Psoas muscle (tissue), 8 donors: ENCODE data around the gene P4HA2. TPM values are rescaled to one million over a fixed set of nuclear protein-coding genes. Genes with fewer than 3 reads are reported as not detected.

ENCODE experiments used
- ATAC-seq, 4 donors: fragments of 200-7000 bp; cut with Tn5 transposase; one replicate each; pipeline ENCODE4 v1.9.1; 2020; ENCODE audit warnings: moderate library complexity in 3 of 4, mild to moderate bottlenecking in 2 of 4
- DNase-seq, 2 donors: peaks; one replicate each; pipeline ENCODE4 v3.0.0-alpha.2; 2020
- H3K27ac ChIP-seq: fragments of 200-600 bp; one replicate; pipeline ENCODE4 v1.8.0; 2022
- H3K27me3 ChIP-seq, 3 donors: fragments of 200-600 bp in 1 of 3; one replicate each; pipeline versions ENCODE4 v1.6.1 to v1.8.0; 2013 to 2022; ENCODE audit warnings: low read length in 2 of 3, mild to moderate bottlenecking in 2 of 3, moderate library complexity in 1 of 3; ENCODE audit not compliant: insufficient read depth in 3 of 3
- H3K36me3 ChIP-seq, 2 donors: fragments of 200-600 bp in 1 of 2; one replicate each; pipeline versions ENCODE4 v1.6.1 to v1.8.0; 2013 to 2022; ENCODE audit warnings: low read depth in 1 of 2, mild to moderate bottlenecking in 1 of 2, moderate library complexity in 1 of 2; ENCODE audit not compliant: insufficient read depth in 1 of 2
- H3K4me1 ChIP-seq: fragments of 200-600 bp; one replicate; pipeline ENCODE4 v1.8.0; 2022
- H3K4me3 ChIP-seq: fragments of 200-600 bp; one replicate; pipeline ENCODE4 v1.8.0; 2022; ENCODE audit warnings: mild to moderate bottlenecking
- H3K9me3 ChIP-seq: fragments of 200-600 bp; one replicate; pipeline ENCODE4 v1.8.0; 2022
- WGBS, 3 donors: extraction: QIAGEN DNeasy Blood & Tissue Kit; methylation state at CpG; one replicate each; pipeline versions ENCODE4 v1.1.6 to v1.1.7; 2013; 5-methylcytosine and 5-hydroxymethylcytosine counted together
- intact Hi-C, 2 donors: fragments of 100-400 bp; cut with DNase I; formaldehyde crosslinking; loops; one replicate each; pipeline versions ENCODE4 v1.11.0 to v1.14.2; 2022
- polyA plus RNA-seq, 3 donors: library from polyadenylated mRNA; stranded (reverse); fragments of 200-250 nt; gene quantifications; one replicate each; pipeline ENCODE4 v1.2.3, GENCODE V29; 2013
- total RNA-seq, 4 donors: library from RNA; stranded (reverse); fragmentation: NEBNext Ultra II Directional in 2 of 4; extraction: Animal tissue kit (Norgen Biotek cat#: 25700) in 2 of 4; gene quantifications; one replicate each; pipeline versions ENCODE4 v1.2.1 to v1.2.4, GENCODE V29; 2021 to 2023
- TF ChIP-seq, protein P1 (sequence below): fragments of 200-600 bp; IDR thresholded peaks from one replicate; pipeline ENCODE4 v1.8.0; 2022; ENCODE audit warnings: antibody characterized with exemption
- donor health status: healthy with polysubstance abuse.
- donor health status: DM: no; HTN: no; CAD: no; lungs with moderate emphysema.
- donor health status: Bipolar disorder and iron deficiency.
- donor health status: healthy.
- donor health status: DM: yes; HTN: yes; CAD: no.
- donor health status: DM: no; HTN: no; CAD: no.
- donor health status: DM: no; HTN: no; CAD: no.
- donor health status: DM: yes; HTN: yes; CAD: no.

Gene P4HA2
- total and polyA plus RNA-seq, 7 donors: 10.2 to 21.6 (median 13.7) TPM

DNA sequence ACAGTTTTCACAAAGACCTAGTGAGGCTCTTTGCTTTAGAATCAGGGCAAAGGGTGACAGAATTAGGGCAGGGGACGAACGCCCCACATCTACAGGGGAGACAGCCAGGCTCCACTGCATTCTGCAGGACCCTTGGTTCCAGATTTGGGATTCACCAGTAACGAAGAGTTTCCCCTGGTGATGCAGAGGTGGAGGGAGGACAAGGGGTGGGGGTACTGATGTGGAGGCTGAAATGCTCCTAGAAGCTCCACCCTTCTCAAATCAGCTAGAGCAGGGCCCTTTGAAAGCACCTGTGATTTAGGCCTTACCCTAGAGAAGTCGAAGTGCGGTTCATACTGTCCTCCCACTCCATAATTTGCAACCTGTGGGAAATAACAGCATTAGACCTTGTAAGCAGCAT lies 29.1 kb downstream of the P4HA2 start:
- DNase-seq (no peak), ATAC-seq (no peak)
- peaks cover 2 to 82% of the 10 kb centered on the region in 2 donors for H3K36me3 ChIP-seq
- H3K27me3 ChIP-seq: no peaks in the 10 kb centered on the region
- whole genome bisulfite sequencing, 3 donors: 95 to 97% (median 96%) methylated on average over 5 of the region's 5 CpGs
- H3K27ac ChIP-seq: no peak overlapping the region
- H3K4me1 ChIP-seq: no peaks in the 10 kb centered on the region
- H3K9me3 ChIP-seq: no peaks in the 10 kb centered on the region
- TF ChIP-seq, protein P1, sequence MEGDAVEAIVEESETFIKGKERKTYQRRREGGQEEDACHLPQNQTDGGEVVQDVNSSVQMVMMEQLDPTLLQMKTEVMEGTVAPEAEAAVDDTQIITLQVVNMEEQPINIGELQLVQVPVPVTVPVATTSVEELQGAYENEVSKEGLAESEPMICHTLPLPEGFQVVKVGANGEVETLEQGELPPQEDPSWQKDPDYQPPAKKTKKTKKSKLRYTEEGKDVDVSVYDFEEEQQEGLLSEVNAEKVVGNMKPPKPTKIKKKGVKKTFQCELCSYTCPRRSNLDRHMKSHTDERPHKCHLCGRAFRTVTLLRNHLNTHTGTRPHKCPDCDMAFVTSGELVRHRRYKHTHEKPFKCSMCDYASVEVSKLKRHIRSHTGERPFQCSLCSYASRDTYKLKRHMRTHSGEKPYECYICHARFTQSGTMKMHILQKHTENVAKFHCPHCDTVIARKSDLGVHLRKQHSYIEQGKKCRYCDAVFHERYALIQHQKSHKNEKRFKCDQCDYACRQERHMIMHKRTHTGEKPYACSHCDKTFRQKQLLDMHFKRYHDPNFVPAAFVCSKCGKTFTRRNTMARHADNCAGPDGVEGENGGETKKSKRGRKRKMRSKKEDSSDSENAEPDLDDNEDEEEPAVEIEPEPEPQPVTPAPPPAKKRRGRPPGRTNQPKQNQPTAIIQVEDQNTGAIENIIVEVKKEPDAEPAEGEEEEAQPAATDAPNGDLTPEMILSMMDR: no peak
- intact Hi-C loops: no loop called here
- no peak overlapping the region for H3K4me3 ChIP-seq

DNA sequence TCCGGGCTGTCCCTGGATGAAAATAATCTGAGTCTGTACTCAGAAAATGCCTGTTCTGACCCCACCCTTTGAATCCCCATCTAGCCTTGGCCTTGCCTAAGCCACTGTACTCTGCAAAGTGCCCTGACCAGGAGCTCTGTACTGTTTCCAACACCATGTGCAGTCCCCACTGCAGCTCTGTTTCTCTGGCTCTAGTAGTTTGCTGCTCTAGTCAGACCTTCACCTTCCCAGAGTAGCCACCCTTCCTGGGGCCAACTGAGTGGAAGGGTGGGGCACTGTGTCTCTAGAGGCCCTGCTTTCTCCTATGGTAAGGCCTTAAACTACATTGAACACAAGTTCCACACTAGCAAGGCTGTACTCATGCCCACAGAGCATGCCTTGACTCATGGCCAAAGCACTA lies 31.9 kb downstream of the P4HA2 start:
- DNase-seq (no peak), ATAC-seq (no peak)
- Histone ChIP-seq H3K27ac (no peak overlapping the region), H3K9me3 (no peaks in the 10 kb centered on the region), H3K4me3 (no peak overlapping the region), H3K4me1 (no peaks in the 10 kb centered on the region), H3K27me3 (no peaks in the 10 kb centered on the region), H3K36me3 (peaks cover 6 to 77% of the 10 kb centered on the region in 2 donors)
- 72 to 100% (median 89%) methylated on average over 1 of the region's 1 CpG for WGBS, 3 donors
- intact Hi-C loops: no loop called here
- TF ChIP-seq, protein P1: no peak

DNA sequence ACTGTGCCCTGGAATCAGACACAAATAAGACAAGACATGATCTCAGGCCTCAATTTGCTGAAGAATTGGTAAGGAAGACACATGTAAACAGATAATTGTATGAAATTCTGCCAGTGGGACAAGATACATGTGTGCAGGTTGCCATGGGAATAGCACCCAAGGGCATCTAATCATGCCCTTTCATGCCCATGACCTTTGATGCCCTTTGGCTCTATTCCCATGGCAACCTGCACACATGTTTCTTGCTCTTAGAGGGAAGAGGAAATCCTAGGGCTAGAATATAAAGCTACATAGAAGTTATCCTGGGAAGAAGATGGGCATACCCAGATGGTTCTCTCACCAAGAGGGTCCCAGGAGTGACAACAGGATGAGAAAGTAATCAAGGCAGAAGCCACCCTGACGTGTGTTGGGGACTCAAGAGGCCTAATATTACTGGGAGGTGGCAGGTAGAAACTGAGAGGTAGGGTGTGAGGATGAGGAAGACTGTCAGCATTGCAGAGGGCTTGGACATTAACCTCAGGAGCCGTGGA lies 34.4 kb downstream of the P4HA2 start:
- no peak for DNase-seq
- intact Hi-C loops: no loop called here
- Histone ChIP-seq H3K4me1 (peaks cover 7% of the 10 kb centered on the region), H3K27me3 (no peaks in the 10 kb centered on the region), H3K27ac (no peak overlapping the region), H3K4me3 (no peak overlapping the region), H3K36me3 (peaks cover 6 to 56% of the 10 kb centered on the region in 2 donors), H3K9me3 (no peaks in the 10 kb centered on the region)
- ATAC-seq: no peak
- TF ChIP-seq, protein P1: no peak
- 68 to 80% (median 78%) methylated on average over 2 of the region's 2 CpGs for WGBS, 3 donors

DNA sequence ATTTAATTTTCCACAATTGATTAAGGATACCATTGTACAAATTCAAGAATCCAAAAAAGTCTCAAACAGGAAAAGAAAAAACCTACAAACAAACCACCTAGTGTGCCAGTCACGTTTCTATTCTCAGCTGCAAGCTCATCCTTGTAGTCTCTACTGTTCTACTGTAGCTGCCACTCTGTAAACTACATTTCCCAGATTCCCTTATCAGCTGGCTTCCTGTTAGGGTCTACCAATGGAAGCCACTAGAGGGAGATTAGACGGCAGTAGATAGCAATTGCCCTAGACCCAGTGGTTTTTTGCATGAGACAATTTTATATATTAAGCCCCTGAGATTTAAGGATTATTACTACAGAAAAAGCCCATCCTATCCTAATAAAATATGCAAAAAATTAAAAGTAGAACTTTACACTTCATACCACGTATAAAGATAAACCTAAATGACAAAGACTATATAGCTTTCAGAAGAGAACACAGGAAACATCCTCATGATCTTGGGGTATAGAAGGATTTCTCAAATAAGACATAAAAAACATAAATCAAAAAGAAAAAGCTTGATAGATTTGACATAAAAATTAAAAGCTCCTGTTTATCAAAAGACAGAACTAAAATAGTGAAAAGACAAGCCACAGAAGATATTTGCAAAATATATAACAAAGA lies 37.4 kb downstream of the P4HA2 start:
- peak overlapping the region; percentile 39 for H3K27ac ChIP-seq
- TF ChIP-seq, protein P1: peak; percentile 83

More for the DNA sequence above, 37.4 kb downstream of the P4HA2 start:
- DNase-seq: no peak
- intact Hi-C loops: loop anchor here in 1 of 2 donors (2.0 kb wide), 1 partner anchor 25 kb away; no protein-coding TSS in a partner anchor
- peak; percentile 97 to 99 (median 99) for ATAC-seq
- no peaks in the 10 kb centered on the region for H3K9me3 ChIP-seq
- no peaks in the 10 kb centered on the region for H3K27me3 ChIP-seq
- H3K36me3 ChIP-seq: peaks cover 5 to 36% of the 10 kb centered on the region in 2 donors
- H3K4me1 ChIP-seq: peaks cover 7% of the 10 kb centered on the region
- H3K4me3 ChIP-seq: peak overlapping the region; percentile 46
- 12 to 15% (median 12%) methylated on average over 3 of the region's 3 CpGs for WGBS, 3 donors
